Panc1 (cell line): ENCODE measurements around the gene AKT3. TPM values are rescaled to one million over a fixed set of nuclear protein-coding genes. Genes with fewer than 3 reads are reported as not detected.

Experiments
- ATAC-seq: fragments of 200-7000 bp; cut with Tn5 transposase; 2 replicates; pipeline ENCODE4 v1.9.1; 2020; ENCODE audit warnings: mild to moderate bottlenecking, moderate library complexity
- BruUV-seq: library from RNA; stranded (reverse); fragments of 400-500 nt; replicated peaks from 2 replicates; lab custom pipeline; 2021; lab: Mats Ljungman, UMichigan
- CTCF ChIA-PET: fragments of 300-600 bp; sonication (Branson Sonifier 250); formaldehyde crosslinking; loops from one replicate; lab custom pipeline; 2022; ENCODE audit warnings: antibody characterized with exemption; lab: Charles Lee
- POLR2A ChIA-PET: fragments of 300-600 bp; sonication (Branson Sonifier 250); formaldehyde crosslinking; loops from one replicate; lab custom pipeline; 2022; ENCODE audit warnings: antibody characterized with exemption; lab: Charles Lee
- DNase-seq: peaks from one replicate; pipeline ENCODE4 v3.0.0-alpha.2; 2010; ENCODE audit warnings: low read depth, low spot score
- H3K27ac ChIP-seq: 2 replicates; pipeline ENCODE4 v1.5.1; 2011; ENCODE audit warnings: mild to moderate bottlenecking, low read length, inconsistent platforms
- H3K27me3 ChIP-seq: fragments of 200-500 bp; sonication (Bioruptor generic); 2 replicates; pipeline ENCODE4 v1.6.0; 2014; ENCODE audit warnings: low read length, inconsistent platforms; ENCODE audit not compliant: control insufficient read depth, insufficient read depth
- H3K36me3 ChIP-seq: fragments of 200-500 bp; sonication (Bioruptor generic); 2 replicates; pipeline ENCODE4 v1.5.1; 2014; ENCODE audit warnings: inconsistent platforms, mild to moderate bottlenecking, low read length, moderate library complexity; ENCODE audit not compliant: control insufficient read depth, insufficient read depth
- H3K4me1 ChIP-seq: 2 replicates; pipeline ENCODE4 v1.5.1; 2011; ENCODE audit warnings: inconsistent platforms, mild to moderate bottlenecking, low read length, moderate library complexity; ENCODE audit not compliant: control insufficient read depth, insufficient read depth
- H3K4me3 ChIP-seq, 2 experiments: 2 replicates each; pipeline ENCODE4 v1.5.1; 2011 to 2012; ENCODE audit warnings: low read depth in 2 of 2, low read length in 2 of 2, mild to moderate bottlenecking in 2 of 2, inconsistent platforms in 1 of 2, moderate library complexity in 1 of 2
- H3K9me3 ChIP-seq: fragments of 200-500 bp; sonication (Bioruptor generic); 2 replicates; pipeline ENCODE4 v1.5.1; 2014; ENCODE audit warnings: low read depth, mild to moderate bottlenecking, inconsistent platforms, low read length, moderate library complexity; ENCODE audit not compliant: control insufficient read depth, insufficient read depth
- POLR2AphosphoS5 ChIP-seq: IDR thresholded peaks from 2 replicates; pipeline ENCODE4 v1.6.1; 2012; ENCODE audit warnings: mild to moderate bottlenecking, low read depth, low read length, moderate library complexity
- SIN3A ChIP-seq: IDR thresholded peaks from 2 replicates; pipeline ENCODE4 v1.6.1; 2012; ENCODE audit warnings: low read depth, mild to moderate bottlenecking, low read length, moderate library complexity, borderline replicate concordance; ENCODE audit not compliant: insufficient read depth
- TCF7L2 ChIP-seq: IDR thresholded peaks from 2 replicates; pipeline ENCODE4 v1.6.1; 2011; ENCODE audit warnings: mild to moderate bottlenecking, low read depth, low read length, inconsistent platforms
- in situ Hi-C: cut with HindIII; loops from 2 replicates; pipeline ENCODE4 v1.10.0; 2016; ENCODE audit warnings: low sequenced_read_pairs, low pct_unique_long_range_greater_than_20kb
- intact Hi-C: fragments of 100-400 bp; cut with micrococcal nuclease; formaldehyde crosslinking; loops from one replicate; pipeline ENCODE4 v1.10.0; 2022; ENCODE audit not compliant: unreplicated experiment
- total RNA-seq: library from RNA; stranded (reverse); gene quantifications from one replicate; pipeline ENCODE4 v1.2.1, GENCODE V29; 2021; ENCODE audit not compliant: unreplicated experiment
- TF ChIP-seq, protein P1 (sequence below): fragments of 450-650 bp; IDR thresholded peaks from 2 replicates; pipeline ENCODE4 v1.5.1; 2017; ENCODE audit warnings: mild to moderate bottlenecking
- TF ChIP-seq, protein P2 (sequence below), 2 experiments: IDR thresholded peaks; 2 replicates each; pipeline ENCODE4 v1.6.1; 2011 to 2012; ENCODE audit warnings: low read depth in 2 of 2, control low read depth in 1 of 2, low read length in 1 of 2, mild to moderate bottlenecking in 1 of 2, moderate library complexity in 1 of 2; ENCODE audit not compliant: insufficient read depth in 1 of 2

AKT3 gene
- total RNA-seq, 1 experiment from 2014 or later, result 11.0 TPM

DNA sequence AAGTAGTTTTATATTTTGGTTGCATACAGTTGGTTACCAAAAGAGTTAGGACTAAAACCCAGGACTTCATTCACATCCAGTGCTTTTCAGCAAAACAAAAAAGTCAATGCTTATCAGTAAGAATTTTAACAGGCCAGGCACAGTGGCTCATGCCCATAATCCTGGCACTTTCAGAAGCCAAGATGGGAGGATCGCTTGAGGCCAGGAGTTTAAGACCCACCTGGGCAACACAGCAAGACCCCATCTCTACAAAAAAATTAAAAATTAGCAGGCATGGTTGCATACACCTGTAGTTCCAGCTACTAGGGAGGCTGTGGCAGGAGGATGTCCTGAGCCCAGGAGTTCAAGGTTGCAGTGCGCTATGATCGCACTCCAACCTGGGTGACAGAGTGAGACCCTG lies 47.3 kb downstream of the AKT3 start:
- ChIA-PET POLR2A (no interaction called here), CTCF (no interaction called here)
- no peak overlapping the region for H3K27ac ChIP-seq
- no TSS peak for BruUV-seq
- DNase-seq, result no peak
- no peak for ATAC-seq
- no peak overlapping the region for H3K4me3 ChIP-seq
- TF ChIP-seq POLR2AphosphoS5 (no peak), SIN3A (no peak), TCF7L2 (no peak)
- TF ChIP-seq, protein P1, sequence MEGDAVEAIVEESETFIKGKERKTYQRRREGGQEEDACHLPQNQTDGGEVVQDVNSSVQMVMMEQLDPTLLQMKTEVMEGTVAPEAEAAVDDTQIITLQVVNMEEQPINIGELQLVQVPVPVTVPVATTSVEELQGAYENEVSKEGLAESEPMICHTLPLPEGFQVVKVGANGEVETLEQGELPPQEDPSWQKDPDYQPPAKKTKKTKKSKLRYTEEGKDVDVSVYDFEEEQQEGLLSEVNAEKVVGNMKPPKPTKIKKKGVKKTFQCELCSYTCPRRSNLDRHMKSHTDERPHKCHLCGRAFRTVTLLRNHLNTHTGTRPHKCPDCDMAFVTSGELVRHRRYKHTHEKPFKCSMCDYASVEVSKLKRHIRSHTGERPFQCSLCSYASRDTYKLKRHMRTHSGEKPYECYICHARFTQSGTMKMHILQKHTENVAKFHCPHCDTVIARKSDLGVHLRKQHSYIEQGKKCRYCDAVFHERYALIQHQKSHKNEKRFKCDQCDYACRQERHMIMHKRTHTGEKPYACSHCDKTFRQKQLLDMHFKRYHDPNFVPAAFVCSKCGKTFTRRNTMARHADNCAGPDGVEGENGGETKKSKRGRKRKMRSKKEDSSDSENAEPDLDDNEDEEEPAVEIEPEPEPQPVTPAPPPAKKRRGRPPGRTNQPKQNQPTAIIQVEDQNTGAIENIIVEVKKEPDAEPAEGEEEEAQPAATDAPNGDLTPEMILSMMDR, result no peak
- TF ChIP-seq, protein P2, sequence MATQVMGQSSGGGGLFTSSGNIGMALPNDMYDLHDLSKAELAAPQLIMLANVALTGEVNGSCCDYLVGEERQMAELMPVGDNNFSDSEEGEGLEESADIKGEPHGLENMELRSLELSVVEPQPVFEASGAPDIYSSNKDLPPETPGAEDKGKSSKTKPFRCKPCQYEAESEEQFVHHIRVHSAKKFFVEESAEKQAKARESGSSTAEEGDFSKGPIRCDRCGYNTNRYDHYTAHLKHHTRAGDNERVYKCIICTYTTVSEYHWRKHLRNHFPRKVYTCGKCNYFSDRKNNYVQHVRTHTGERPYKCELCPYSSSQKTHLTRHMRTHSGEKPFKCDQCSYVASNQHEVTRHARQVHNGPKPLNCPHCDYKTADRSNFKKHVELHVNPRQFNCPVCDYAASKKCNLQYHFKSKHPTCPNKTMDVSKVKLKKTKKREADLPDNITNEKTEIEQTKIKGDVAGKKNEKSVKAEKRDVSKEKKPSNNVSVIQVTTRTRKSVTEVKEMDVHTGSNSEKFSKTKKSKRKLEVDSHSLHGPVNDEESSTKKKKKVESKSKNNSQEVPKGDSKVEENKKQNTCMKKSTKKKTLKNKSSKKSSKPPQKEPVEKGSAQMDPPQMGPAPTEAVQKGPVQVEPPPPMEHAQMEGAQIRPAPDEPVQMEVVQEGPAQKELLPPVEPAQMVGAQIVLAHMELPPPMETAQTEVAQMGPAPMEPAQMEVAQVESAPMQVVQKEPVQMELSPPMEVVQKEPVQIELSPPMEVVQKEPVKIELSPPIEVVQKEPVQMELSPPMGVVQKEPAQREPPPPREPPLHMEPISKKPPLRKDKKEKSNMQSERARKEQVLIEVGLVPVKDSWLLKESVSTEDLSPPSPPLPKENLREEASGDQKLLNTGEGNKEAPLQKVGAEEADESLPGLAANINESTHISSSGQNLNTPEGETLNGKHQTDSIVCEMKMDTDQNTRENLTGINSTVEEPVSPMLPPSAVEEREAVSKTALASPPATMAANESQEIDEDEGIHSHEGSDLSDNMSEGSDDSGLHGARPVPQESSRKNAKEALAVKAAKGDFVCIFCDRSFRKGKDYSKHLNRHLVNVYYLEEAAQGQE (IDR thresholded peaks at IDR 0.05; ENCODE audit: insufficient read depth in 1 of 2, low read depth in 2 of 2, low read length in 1 of 2), result no peak
- intact Hi-C loops, result no loop called here
- no peaks in the 10 kb centered on the region for H3K4me1 ChIP-seq
- in situ Hi-C loops, result no loop called here
- H3K9me3 ChIP-seq, result no peaks in the 10 kb centered on the region
- H3K27me3 ChIP-seq, result no peaks in the 10 kb centered on the region
- H3K36me3 ChIP-seq, result no peaks in the 10 kb centered on the region

DNA sequence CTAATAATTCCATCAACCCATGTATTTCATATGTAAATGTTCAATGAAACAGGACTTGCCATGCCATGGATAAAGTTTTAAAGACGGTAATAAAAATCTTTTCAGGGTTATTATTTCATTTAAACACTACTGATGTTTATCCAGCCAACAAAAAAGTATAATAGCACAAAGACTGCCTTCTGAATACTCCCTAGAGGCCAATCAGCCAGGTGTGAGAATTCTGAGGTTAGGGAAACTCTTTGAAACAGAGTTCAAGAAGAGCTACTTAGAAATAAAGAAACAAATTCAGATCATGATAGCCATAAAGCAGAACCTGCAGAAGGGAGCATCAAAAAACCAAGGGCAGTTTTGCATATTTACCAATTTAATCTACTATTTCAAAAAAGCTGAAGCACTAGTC lies 48.7 kb downstream of the AKT3 start:
- TF ChIP-seq SIN3A, result no peak
- TF ChIP-seq, protein P1, result no peak
- TF ChIP-seq TCF7L2, result no peak
- TF ChIP-seq, protein P2 (IDR thresholded peaks at IDR 0.05; ENCODE audit: insufficient read depth in 1 of 2, low read depth in 2 of 2, low read length in 1 of 2), result no peak
- no peak for TF ChIP-seq POLR2AphosphoS5
- no TSS peak for BruUV-seq

More for the DNA sequence above, 48.7 kb downstream of the AKT3 start:
- ChIA-PET CTCF (interaction anchor here (0.6 kb wide), 1 partner anchor 14 kb away, joined by 14 read pairs; no protein-coding TSS in a partner anchor), POLR2A (no interaction called here)
- no peak overlapping the region for H3K4me3 ChIP-seq
- DNase-seq (no peak), ATAC-seq (no peak)
- no peaks in the 10 kb centered on the region for H3K4me1 ChIP-seq
- H3K27me3 ChIP-seq, result no peaks in the 10 kb centered on the region
- no peaks in the 10 kb centered on the region for H3K36me3 ChIP-seq
- H3K9me3 ChIP-seq, result no peaks in the 10 kb centered on the region
- intact Hi-C loops (no loop called here), in situ Hi-C loops (no loop called here)
- no peak overlapping the region for H3K27ac ChIP-seq
